Lung microvascular endothelial cell (primary cell): Measurements from ENCODE around the gene UNC13D. TPM values are rescaled to one million over a fixed set of nuclear protein-coding genes. Genes with fewer than 3 reads are reported as not detected.
"Not testable (repeated sequence)": the region's sequence is repeated elsewhere in the genome, so short reads cannot be mapped to it uniquely, and the experiment has no call there.

Experiments used
- DNase-seq, 2 donors: peaks; one replicate each; pipeline versions ENCODE4 v3.0.0 to v3.0.0-alpha.2; 2010; ENCODE audit warnings: low read depth in 2 of 2
- total RNA-seq: library from RNA; depleted of rRNA; stranded (reverse); fragments of >200 nt; gene quantifications from 2 replicates; pipeline ENCODE4 v1.2.1, GENCODE V29; 2014

UNC13D gene
- total RNA-seq, 1 donor from 2014 or later: 3.8 TPM

GRCh38 chr17:75806822-75807500 is 37.2 kb downstream of the UNC13D start:
- DNase-seq: no peak

- DNase-seq: no peak
Measured at GRCh38 chr17:75803883-75804282, 40.3 kb downstream of the UNC13D start.

DNA sequence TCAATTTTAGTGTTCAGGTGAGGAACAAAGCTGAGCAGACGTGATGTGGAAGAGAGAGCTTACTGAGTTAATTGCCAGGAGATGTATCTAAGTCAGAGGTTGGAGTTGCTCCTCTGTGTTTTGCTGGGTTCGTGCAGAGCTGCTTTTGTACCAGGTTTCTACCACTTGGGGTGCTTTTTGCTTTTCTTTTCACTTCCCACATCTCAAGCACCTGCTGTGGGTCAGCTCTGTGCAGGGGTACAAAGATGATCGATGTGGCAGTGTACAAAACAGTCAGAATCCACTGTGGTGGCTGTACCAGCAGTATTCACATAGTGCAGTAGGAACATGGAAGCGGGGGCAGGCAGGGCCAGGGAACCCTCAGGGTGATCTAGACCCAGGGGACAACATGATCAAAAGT is 44.8 kb downstream of the UNC13D start:
- no peak for DNase-seq

DNA sequence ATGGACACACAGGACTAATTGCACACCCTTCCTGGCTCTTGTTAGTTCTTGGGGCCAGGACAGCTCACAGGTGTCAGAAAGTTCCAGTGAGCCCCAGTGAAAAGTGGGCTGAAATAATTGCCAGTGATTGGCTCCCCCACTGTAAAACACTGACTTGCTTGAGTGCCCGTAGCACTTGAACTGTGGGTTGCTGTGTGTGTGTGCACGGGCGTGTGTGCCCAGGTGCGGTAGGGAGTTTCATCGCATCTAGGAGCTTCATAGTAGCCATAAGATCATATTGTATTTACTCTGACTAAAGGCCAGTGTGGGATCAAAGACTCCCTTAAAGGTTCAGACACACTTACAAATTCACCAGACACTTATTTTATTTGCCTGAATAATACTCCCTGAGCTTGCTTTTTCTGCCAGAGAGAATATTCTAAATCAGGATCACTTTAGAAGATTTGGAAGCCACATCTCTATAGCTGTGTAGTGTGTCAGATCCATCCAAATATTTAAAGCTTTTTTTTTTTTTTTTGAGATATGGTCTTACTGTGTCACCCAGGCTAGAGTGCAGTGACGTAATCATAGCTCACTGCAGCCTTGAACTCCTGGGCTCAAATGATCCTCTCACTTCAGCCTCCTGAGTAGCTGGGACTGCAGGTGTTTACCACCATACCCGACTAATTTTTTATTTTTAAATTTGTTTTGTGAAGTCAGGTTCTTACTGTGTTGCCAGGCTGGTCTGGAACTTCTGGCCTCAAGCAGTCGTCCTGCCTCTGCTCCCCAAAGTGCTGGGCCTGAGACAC is 48.2 kb downstream of the UNC13D start:
- no peak for DNase-seq

DNA sequence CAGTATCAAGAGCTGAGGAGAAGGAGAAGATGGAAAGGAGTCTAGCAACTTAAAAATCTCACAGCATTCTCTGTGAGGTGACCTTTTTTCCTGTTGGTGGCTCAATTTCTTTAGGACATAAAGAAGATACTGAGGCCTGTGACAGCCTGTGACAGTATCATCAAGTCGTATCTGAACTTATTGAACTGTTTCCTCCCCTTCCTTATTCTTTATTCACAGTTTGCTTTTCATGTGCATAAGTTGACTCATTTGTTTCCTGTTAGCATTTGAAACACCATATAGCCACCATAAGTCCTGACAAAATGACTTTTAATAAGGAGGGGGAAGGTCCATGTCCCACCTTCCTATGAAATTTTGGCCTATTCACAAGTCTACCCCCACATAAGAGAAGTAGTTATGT is 50.7 kb downstream of the UNC13D start:
- no peak for DNase-seq

GRCh38 chr17:75791254-75791653 is 53.0 kb downstream of the UNC13D start:
- no peak for DNase-seq

- peak; percentile 91 to 95 for DNase-seq
Measured at GRCh38 chr17:75785016-75785890, 59.0 kb downstream of the UNC13D start.

- peak; percentile 100 for DNase-seq
Measured at GRCh38 chr17:75784473-75785015, 59.7 kb downstream of the UNC13D start, which contains the start of gene UNK. TSS of gene UNK (plus strand) at chr17:75784806. CDS start at chr17:75784881, 75 bp downstream.

GRCh38 chr17:75783803-75784472 is 60.3 kb downstream of the UNC13D start:
- no peak for DNase-seq

DNA sequence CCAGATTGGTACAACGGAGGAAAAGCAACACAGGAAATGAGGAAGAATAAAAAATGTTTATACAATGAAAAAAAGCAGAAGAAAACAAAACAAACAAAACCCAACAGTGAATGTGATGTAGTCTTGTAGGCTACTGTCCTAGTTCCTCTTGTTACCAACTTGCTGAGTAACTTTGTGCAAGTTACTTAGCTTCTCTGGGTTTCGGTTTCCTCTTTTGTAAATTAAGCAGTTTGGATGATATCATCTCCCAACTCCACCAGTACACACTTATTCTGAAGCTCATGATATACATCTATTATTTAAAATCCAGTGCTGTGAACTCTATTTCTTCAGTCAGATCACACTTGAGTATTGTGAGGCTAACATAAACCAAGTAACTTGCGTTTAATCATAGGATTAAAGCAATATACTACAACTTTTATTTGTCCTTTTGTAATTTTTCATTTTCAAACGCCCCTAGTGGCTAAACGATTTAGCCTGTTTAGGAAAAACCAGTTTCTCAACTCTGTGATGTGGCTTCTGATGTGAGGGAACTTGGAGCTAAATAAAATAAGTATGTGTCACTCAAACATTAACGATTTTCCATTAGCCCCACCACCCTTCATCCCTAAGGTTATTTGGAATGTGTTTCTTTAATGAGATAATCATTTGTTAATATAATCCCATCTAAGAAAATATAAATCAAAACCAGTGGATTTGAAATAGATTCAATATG is 61.0 kb downstream of the UNC13D start:
- DNase-seq: peak; percentile 63 to 86

DNA sequence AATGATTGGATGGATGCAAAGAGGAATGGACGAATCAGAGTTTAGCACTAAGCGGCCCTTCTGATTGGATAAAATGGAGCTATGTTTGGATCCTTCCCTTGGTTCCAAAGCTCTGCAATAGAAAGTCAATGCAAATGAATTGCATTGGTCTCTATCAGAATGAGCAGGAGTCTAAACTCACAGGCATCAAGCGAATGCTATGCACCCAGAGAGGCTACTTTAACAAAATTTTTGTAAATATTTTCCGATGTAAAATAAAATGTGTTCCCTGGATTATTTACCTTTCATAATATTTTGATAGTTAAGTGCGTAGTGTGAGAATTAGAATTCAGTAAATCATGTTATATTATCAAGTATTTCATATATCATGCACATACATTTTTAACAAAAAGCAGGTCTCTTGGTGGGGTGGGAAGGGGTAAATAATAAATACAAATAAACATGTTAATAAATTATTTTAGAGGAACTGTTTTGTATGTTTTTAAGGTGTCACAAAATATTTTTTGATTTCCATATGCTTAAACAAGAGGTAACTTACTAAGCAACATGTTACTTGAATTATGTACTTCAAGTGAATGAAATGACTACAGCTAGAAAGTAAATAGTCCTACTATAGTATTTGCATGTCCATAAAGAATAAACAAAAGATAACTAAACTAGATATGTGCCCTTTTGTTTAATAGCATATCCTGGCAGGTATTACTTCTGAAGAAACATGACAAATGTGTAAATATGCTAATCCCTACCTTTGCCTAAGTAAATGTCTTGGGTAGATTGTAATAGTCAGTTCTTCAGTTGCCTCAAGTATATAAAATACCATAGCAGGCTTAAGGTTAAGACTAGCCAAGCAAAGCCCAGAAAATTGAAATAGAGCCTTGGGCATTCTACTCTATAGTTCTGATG is 64.0 kb downstream of the UNC13D start:
- no peak for DNase-seq

GRCh38 chr17:75779250-75779986 is 64.8 kb downstream of the UNC13D start:
- peak; percentile 100 for DNase-seq

GRCh38 chr17:75778861-75779249 is 65.3 kb downstream of the UNC13D start:
- DNase-seq: no peak

DNA sequence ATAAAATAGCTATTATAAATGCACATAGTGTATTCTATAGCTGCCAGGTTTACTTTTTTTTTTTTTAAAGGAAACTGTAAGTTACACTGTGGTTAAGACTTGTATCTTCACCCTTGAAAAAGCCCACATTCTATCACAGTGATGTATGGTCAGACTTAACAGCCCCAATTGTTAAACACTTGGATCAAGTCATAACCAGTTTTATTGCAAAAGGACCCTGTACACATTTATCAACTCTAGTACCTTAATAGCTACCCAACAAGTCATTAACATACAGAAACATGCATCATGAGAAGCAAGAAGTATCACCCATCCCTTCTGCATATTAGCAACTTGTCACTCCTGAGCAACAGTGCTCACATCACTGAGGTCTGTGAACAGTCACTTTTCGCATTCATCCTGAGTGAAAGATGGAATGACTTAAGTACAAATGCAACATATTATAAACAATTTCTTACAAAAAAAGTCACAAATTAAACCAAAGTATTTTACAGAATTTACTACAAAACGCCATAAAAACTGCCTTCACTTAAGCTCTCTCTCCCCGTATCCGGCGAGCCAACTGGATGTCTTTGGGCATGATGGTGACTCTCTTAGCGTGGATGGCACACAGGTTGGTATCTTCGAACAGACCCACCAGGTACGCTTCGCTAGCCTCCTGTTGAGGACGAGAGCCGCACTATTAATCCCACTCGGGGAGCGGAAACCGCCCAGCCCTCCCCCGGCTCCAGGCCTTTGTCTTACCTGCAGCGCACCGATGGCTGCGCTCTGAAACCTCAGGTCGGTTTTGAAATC is 65.9 kb downstream of the UNC13D start:
- DNase-seq: not testable (repeated sequence)

DNA sequence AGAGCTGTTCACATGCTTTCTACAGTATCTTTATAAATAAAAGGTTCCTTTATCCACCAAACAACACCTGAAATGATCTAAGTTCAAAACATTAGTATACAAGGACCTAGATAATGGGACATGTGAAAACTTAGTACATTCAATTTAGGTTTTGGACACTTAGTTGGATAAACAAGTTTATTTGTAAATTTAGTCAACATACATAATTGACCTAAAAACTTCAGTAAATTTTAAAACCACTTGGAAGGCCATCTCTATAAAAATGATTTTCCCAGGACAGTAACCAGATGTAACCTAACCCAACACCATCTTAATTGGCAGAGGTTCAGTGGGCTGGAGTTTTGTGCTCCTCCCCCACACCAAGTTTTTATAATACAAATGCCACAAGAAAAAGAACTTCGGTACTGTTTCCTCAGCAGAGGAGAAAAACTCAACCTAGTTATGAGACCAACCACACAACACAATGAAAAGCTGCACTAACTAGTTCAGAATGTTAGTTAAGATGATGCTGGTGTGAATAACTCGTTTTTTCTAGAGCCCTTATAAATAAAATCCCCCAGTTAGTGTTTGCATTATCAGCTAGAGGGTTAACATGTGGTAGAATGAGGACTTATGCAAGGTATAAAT is 66.8 kb downstream of the UNC13D start:
- no peak for DNase-seq
